H1 (cell line): ENCODE measurements around the gene DIP2B. TPM values are rescaled to one million over a fixed set of nuclear protein-coding genes. Genes with fewer than 3 reads are reported as not detected.

ENCODE experiments used
- CTCF ChIA-PET: fragments of 300-600 bp; sonication (Branson Sonifier 250); formaldehyde crosslinking; loops from one replicate; lab custom pipeline; 2021; ENCODE audit not compliant: partially characterized antibody; lab: Charles Lee
- POLR2A ChIA-PET: fragments of 300-600 bp; sonication (Branson Sonifier 250); formaldehyde crosslinking; loops from one replicate; lab custom pipeline; 2021; ENCODE audit warnings: inconsistent platforms; ENCODE audit not compliant: partially characterized antibody; lab: Charles Lee
- DNase-seq, 2 experiments: peaks; one replicate each; pipeline versions ENCODE4 v3.0.0 to v3.0.0-alpha.2; 2010 to 2022; ENCODE audit warnings: low spot score in 2 of 2, low read depth in 1 of 2, mixed read lengths in 1 of 2
- FAIRE-seq: peaks from 2 replicates; lab custom pipeline; 2011; peaks lifted over from hg19 to GRCh38; lab: Jason Lieb, UNC
- H2AFZ ChIP-seq: 2 replicates; pipeline ENCODE4 v1.8.1; 2012; ENCODE audit warnings: low read length, inconsistent platforms
- H2AK5ac ChIP-seq: 2 replicates; pipeline ENCODE4 v1.6.1; 2013; ENCODE audit warnings: low read depth, low read length
- H2BK120ac ChIP-seq: replicated peaks from 2 replicates; pipeline ENCODE3; 2013; ENCODE audit warnings: low read depth, low read length, inconsistent platforms
- H2BK12ac ChIP-seq: 2 replicates; pipeline ENCODE4 v1.6.1; 2013; ENCODE audit warnings: low read depth, low read length
- H2BK15ac ChIP-seq: 2 replicates; pipeline ENCODE4 v1.6.1; 2013; ENCODE audit warnings: low read length
- H2BK20ac ChIP-seq: 2 replicates; pipeline ENCODE4 v1.6.1; 2013; ENCODE audit warnings: low read length
- H2BK5ac ChIP-seq: 2 replicates; pipeline ENCODE4 v1.6.1; 2013; ENCODE audit warnings: low read depth, low read length
- H3K14ac ChIP-seq: 2 replicates; pipeline ENCODE4 v1.6.1; 2013; ENCODE audit warnings: inconsistent platforms; ENCODE audit not compliant: insufficient read length
- H3K18ac ChIP-seq: 2 replicates; pipeline ENCODE4 v1.6.1; 2013; ENCODE audit warnings: low read length; ENCODE audit errors: extremely low read depth
- H3K23ac ChIP-seq: 2 replicates; pipeline ENCODE4 v1.6.1; 2013; ENCODE audit warnings: inconsistent platforms; ENCODE audit not compliant: insufficient read length
- H3K23me2 ChIP-seq: 2 replicates; pipeline ENCODE4 v1.6.1; 2013; ENCODE audit warnings: low read depth, low read length
- H3K27ac ChIP-seq: 2 replicates; pipeline ENCODE4 v1.6.1; 2011; ENCODE audit warnings: low read depth, low read length, inconsistent platforms
- H3K27me3 ChIP-seq, 4 experiments: replicated peaks in 1 of 4; 1 replicate in 1 of 4; 2 replicates in 3 of 4; pipeline versions ENCODE4 v1.6.1 to v1.8.1; 2011 to 2013; ENCODE audit warnings: low read length in 3 of 4, mild to moderate bottlenecking in 3 of 4, inconsistent platforms in 2 of 4, mixed read lengths in 2 of 4, moderate library complexity in 1 of 4; ENCODE audit not compliant: control insufficient read depth in 3 of 4, insufficient read depth in 3 of 4; ENCODE audit errors: extremely low read depth in 1 of 4
- H3K36me3 ChIP-seq, 4 experiments: 2 replicates each; pipeline versions ENCODE4 v1.6.1 to v1.8.1; 2011 to 2013; ENCODE audit warnings: mild to moderate bottlenecking in 4 of 4, low read length in 3 of 4, moderate library complexity in 2 of 4, control low read depth in 1 of 4, inconsistent platforms in 1 of 4; ENCODE audit not compliant: insufficient read depth in 4 of 4, control insufficient read depth in 2 of 4
- H3K4ac ChIP-seq: replicated peaks from 2 replicates; pipeline ENCODE3; 2013; ENCODE audit warnings: low read length, low read depth, mixed read lengths, inconsistent platforms; ENCODE audit not compliant: insufficient read length
- H3K4me1 ChIP-seq, 4 experiments: replicated peaks in 1 of 4; 1 replicate in 1 of 4; 2 replicates in 3 of 4; pipeline versions ENCODE4 v1.6.1 to v1.8.1; 2011 to 2013; ENCODE audit warnings: low read length in 3 of 4, inconsistent platforms in 2 of 4, mixed read lengths in 1 of 4; ENCODE audit not compliant: insufficient read depth in 4 of 4, control insufficient read depth in 3 of 4
- H3K4me2 ChIP-seq, 2 experiments: 2 replicates each; pipeline versions ENCODE4 v1.6.1 to v1.8.1; 2011 to 2013; ENCODE audit warnings: low read depth in 2 of 2, low read length in 2 of 2, control low read depth in 1 of 2, inconsistent platforms in 1 of 2, mild to moderate bottlenecking in 1 of 2; ENCODE audit not compliant: insufficient read depth in 1 of 2
- H3K4me3 ChIP-seq, 4 experiments: fragments of 200-600, 300-600 bp in 1 of 4; sonication (generic), shearing (Covaris generic), sonication (Bioruptor Twin) in 1 of 4; 2 replicates each; pipeline versions ENCODE4 v1.5.1 to v1.8.1; 2011 to 2016; ENCODE audit warnings: low read length in 4 of 4, low read depth in 3 of 4, control low read depth in 2 of 4, inconsistent platforms in 2 of 4, mild to moderate bottlenecking in 2 of 4, mixed read lengths in 1 of 4, moderate library complexity in 1 of 4; ENCODE audit not compliant: insufficient read depth in 2 of 4; ENCODE audit errors: extremely low read depth in 1 of 4
- H3K56ac ChIP-seq: replicated peaks from 2 replicates; pipeline ENCODE3; 2013; ENCODE audit warnings: low read depth, mild to moderate bottlenecking, mixed read lengths, low read length, inconsistent platforms; ENCODE audit not compliant: insufficient read length
- H3K79me1 ChIP-seq: 2 replicates; pipeline ENCODE4 v1.6.1; 2013; ENCODE audit warnings: low read depth, low read length, control low read depth
- H3K79me2 ChIP-seq, 2 experiments: 2 replicates each; pipeline versions ENCODE4 v1.6.1 to v1.8.1; 2012 to 2013; ENCODE audit warnings: low read length in 2 of 2, mild to moderate bottlenecking in 2 of 2, inconsistent platforms in 1 of 2; ENCODE audit not compliant: insufficient read depth in 2 of 2, control insufficient read depth in 1 of 2
- H3K9ac ChIP-seq, 4 experiments: replicated peaks in 1 of 4; 1 replicate in 1 of 4; 2 replicates in 3 of 4; pipeline versions ENCODE4 v1.6.1 to v1.8.1; 2011 to 2013; ENCODE audit warnings: low read depth in 3 of 4, low read length in 3 of 4, control low read depth in 2 of 4, mild to moderate bottlenecking in 2 of 4, moderate library complexity in 2 of 4, inconsistent platforms in 1 of 4; ENCODE audit errors: extremely low read depth in 1 of 4
- H3K9me3 ChIP-seq, 2 experiments: 2 replicates each; pipeline versions ENCODE4 v1.6.1 to v1.8.1; 2012 to 2013; ENCODE audit warnings: mild to moderate bottlenecking in 2 of 2, moderate library complexity in 2 of 2, control low read depth in 1 of 2, inconsistent platforms in 1 of 2, low read depth in 1 of 2, low read length in 1 of 2, mixed read lengths in 1 of 2; ENCODE audit not compliant: insufficient read depth in 2 of 2
- H4K20me1 ChIP-seq, 2 experiments: replicated peaks in 1 of 2; 2 replicates each; pipeline versions ENCODE3 to v1.8.1; 2011 to 2013; ENCODE audit warnings: inconsistent platforms in 2 of 2, low read length in 2 of 2, mild to moderate bottlenecking in 1 of 2; ENCODE audit not compliant: insufficient read depth in 2 of 2, control insufficient read depth in 1 of 2
- H4K5ac ChIP-seq: 2 replicates; pipeline ENCODE4 v1.6.1; 2013; ENCODE audit warnings: low read length, low read depth, mixed read lengths, inconsistent platforms; ENCODE audit not compliant: insufficient read length
- H4K8ac ChIP-seq: 2 replicates; pipeline ENCODE4 v1.8.0; 2013; ENCODE audit warnings: mild to moderate bottlenecking, moderate library complexity, low read length, inconsistent platforms; ENCODE audit not compliant: insufficient read depth; ENCODE audit errors: extremely low read depth
- H4K91ac ChIP-seq: replicated peaks from 2 replicates; pipeline ENCODE3; 2013; ENCODE audit warnings: low read length, mixed read lengths, inconsistent platforms; ENCODE audit not compliant: insufficient read length
- BRCA1 ChIP-seq: IDR thresholded peaks from 2 replicates; pipeline ENCODE4 v1.6.1; 2012; ENCODE audit warnings: low read depth, low read length, improper control_type of control experiment
- CTCF ChIP-seq, 3 experiments: IDR thresholded peaks; 1 replicate in 2 of 3; 2 replicates in 1 of 3; pipeline versions ENCODE4 v1.5.1 to v1.6.1; 2011; ENCODE audit warnings: low read length in 3 of 3, mild to moderate bottlenecking in 3 of 3, inconsistent platforms in 2 of 3, low read depth in 1 of 3, moderate library complexity in 1 of 3; ENCODE audit not compliant: insufficient read depth in 1 of 3; ENCODE audit errors: control extremely low read depth in 1 of 3
- EP300 ChIP-seq, 2 experiments: IDR thresholded peaks; 1 replicate in 1 of 2; 2 replicates in 1 of 2; pipeline ENCODE4 v1.6.1; 2011 to 2012; ENCODE audit warnings: low read depth in 2 of 2, low read length in 2 of 2, mild to moderate bottlenecking in 2 of 2, borderline replicate concordance in 1 of 2, inconsistent platforms in 1 of 2, moderate library complexity in 1 of 2
- RBBP5 ChIP-seq: IDR thresholded peaks from 2 replicates; pipeline ENCODE4 v1.7.1; 2012; ENCODE audit warnings: low read depth, mild to moderate bottlenecking, inconsistent platforms, low read length, moderate library complexity, borderline replicate concordance
- SIX5 ChIP-seq: IDR thresholded peaks from 2 replicates; pipeline ENCODE4 v1.6.1; 2011; ENCODE audit warnings: mild to moderate bottlenecking, low read depth, low read length
- WGBS, 2 experiments: shearing (Covaris generic) in 1 of 2; methylation state at CpG; one replicate each; pipeline versions ENCODE4 v1.1.6 to v1.1.7; 2013 to 2015; ENCODE audit warnings: low lambda C conversion rate in 2 of 2, mixed read lengths in 2 of 2, inconsistent platforms in 1 of 2, low coverage in 1 of 2, missing lambda C conversion rate in 1 of 2; ENCODE audit not compliant: insufficient replicate concordance in 2 of 2, insufficient coverage in 1 of 2, insufficient read length in 1 of 2; ENCODE audit errors: extremely low coverage in 1 of 2, missing lambda C conversion rate in 1 of 2; 5-methylcytosine and 5-hydroxymethylcytosine counted together
- polyA plus RNA-seq, 7 experiments: library from polyadenylated mRNA; depleted of rRNA in 3 of 7; stranded (reverse) in 5 of 7; unstranded in 2 of 7; fragments of >200 nt in 5 of 7; fragments of 200-250 nt in 2 of 7; gene quantifications; 1 replicate in 5 of 7; 2 replicates in 1 of 7; 4 replicates in 1 of 7; pipeline versions ENCODE4 v1.2.1 to v1.2.3, GENCODE V29; 2011 to 2013; ENCODE audit warnings: missing spikeins in 2 of 7, mixed read lengths in 2 of 7
- total RNA-seq: library from RNA; stranded (reverse); fragmentation: NEBNext Ultra II Directional; extraction: Animal tissue kit (Norgen Biotek cat#: 25700); gene quantifications from 2 replicates; pipeline ENCODE4 v1.2.1, GENCODE V29; 2021

Gene DIP2B
- total and polyA plus RNA-seq, 2 of the 8 experiments (the other 6 are each of a cell fraction or from before 2014, with no cell fraction given): 11.1 to 29.6 TPM

DNA sequence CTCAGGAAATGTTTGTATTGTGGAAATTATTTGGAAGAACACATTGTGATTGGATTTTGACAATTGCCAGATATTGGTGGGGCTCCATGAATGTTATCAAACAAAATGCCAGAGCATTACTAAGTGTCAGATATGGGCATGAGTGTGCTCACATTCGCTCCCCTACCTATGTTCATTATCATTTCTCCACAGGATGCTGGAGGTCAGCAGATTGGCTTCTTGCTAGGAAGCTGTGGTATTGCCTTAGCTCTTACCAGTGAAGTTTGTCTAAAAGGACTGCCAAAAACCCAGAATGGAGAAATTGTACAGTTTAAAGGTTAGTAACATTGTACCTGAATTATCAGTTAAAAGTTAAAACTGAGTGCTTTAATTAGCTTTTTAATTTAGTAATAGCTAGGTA is 180.9 kb downstream of the DIP2B start:
- Histone ChIP-seq H3K27me3 (no peaks in the 10 kb centered on the region), H2BK120ac (no peak overlapping the region), H4K20me1 (no peaks in the 10 kb centered on the region), H3K27ac (no peak overlapping the region), H2BK15ac (no peak overlapping the region), H2AK5ac (no peak overlapping the region), H3K23ac (no peak overlapping the region), H3K4me1 (no peaks in the 10 kb centered on the region), H3K79me2 (no peaks in the 10 kb centered on the region), H3K18ac (no peak overlapping the region), H3K4me3 (no peak overlapping the region), H2BK12ac (no peak overlapping the region), H4K91ac (no peak overlapping the region), H3K9me3 (no peaks in the 10 kb centered on the region), H3K14ac (no peak overlapping the region), H3K56ac (no peak overlapping the region), H3K4ac (no peak overlapping the region), H2BK20ac (no peak overlapping the region), H3K36me3 (peaks cover 2 to 12% (median 6%) of the 10 kb centered on the region in 4 experiments; a peak in 5 of 8 replicates), H4K8ac (no peak overlapping the region), H3K23me2 (no peaks in the 10 kb centered on the region), H3K4me2 (no peak overlapping the region), H2BK5ac (no peak overlapping the region), H3K79me1 (no peaks in the 10 kb centered on the region), H3K9ac (no peak overlapping the region), H2AFZ (no peak overlapping the region), H4K5ac (no peak overlapping the region)
- FAIRE-seq (no peak), DNase-seq (no peak)
- WGBS, 2 experiments: 96% methylated on average over 1 of the region's 1 CpG; no CpG with 5 or more reads in 1 of the 2 experiments
- ChIA-PET CTCF (interaction anchor here (0.5 to 1.6 kb wide), 3 partner anchors 8 to 582 kb away, joined by 3 read pairs; partner anchors contain the start of gene GPD1), POLR2A (no interaction called here)
- TF ChIP-seq BRCA1 (no peak), EP300 (IDR thresholded peaks at IDR 0.05; ENCODE audit: borderline replicate concordance in 1 of 2, low read depth in 2 of 2, low read length in 2 of 2) (no peak), RBBP5 (no peak), CTCF (IDR thresholded peaks at IDR 0.05; ENCODE audit: control extremely low read depth in 1 of 3, insufficient read depth in 1 of 3, low read depth in 1 of 3, low read length in 3 of 3) (no peak), SIX5 (no peak)
